NCI-H748 (cell line): ENCODE results near the gene VPS9D1.

ENCODE experiments used
- DNase-seq: peaks from one replicate; lab custom pipeline; 2025; ENCODE audit not compliant: unreplicated experiment; lab: John Stamatoyannopoulos, UW

The VPS9D1 gene

DNA sequence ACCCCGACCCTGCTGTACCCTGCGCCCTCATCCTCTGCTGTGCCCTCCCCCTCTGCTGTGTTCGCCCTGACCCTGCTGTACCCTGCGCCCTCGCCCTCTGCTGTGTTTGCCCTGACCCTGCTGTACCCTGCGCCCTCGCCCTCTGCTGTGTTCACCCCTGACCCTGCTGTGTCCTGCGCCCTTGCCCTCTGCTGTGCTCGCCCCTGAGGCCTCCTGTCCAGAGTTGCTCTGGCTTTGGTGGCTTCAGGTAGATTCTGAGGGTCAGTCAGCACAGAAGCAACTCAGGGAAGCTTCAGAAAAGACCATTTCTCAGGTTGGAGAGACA lies 12.2 kb upstream of the VPS9D1 start:
- DNase-seq = no peak

DNA sequence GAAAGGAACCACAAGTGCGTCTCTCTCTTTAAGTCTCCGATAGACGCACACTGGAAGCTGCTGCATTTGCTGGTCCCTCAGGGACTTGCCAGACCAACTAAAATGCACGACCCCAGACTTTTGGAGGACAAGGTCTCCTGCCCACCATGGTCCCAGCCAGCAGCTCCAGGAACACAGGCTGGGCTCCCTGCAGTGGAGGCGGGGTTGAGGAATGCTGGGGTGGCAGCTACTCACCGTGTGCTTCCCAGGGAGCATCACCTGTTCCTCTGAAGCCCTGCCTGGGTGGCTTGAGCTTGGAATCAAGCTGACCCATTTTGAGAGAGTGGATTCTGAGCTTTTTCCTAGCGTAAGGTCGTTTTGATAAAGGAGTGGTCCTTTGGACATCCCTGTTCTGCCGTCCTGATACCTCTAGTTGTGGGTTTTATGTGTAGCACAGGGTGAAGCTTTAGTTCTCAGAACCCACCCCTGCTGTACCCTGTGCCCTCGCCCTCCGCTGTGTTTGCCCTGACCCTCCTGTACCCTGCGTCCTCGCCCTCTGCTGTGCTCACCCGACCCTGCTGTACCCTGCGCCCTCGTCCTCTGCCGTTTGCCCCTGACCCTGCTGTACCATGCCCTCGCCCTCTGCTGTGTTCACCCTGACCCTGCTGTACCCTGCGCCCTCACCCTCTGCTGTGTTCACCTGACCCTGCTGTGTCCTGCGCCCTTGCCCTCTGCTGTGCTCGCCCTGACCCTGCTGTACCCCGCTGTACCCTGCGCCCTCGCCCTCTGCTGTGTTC lies 11.6 kb upstream of the VPS9D1 start:
- no peak for DNase-seq

DNA sequence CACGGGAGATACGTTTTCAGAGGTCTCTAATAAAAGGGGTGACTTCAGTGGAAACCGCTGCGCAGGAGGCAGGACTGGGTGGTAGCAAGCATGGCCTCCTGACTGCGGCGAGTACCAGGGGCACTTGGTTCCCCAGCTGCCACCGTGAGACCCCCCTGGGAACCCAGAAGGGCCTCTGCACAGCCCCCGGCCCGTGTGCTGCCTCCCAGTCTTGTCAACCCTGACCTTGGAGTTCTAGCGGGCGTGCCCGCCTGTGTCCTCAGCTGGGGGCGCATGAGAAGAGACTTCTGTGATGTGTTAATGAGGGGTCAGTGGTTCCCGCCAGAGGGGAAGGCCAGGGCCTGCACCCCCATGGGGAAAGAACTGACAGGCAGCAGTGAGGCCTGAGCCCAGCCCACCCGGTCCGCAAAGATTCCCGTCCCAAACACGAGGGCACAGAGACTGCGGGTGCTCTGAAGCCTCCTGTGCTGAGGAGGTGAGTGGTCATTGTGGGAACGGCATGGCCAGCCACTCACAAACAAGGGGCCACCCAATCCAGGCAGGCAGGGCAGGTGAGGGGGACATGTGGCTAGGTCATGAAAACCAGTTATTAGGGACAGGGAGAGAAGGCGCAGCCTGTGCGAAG lies 10.0 kb upstream of the VPS9D1 start:
- no peak for DNase-seq

DNA sequence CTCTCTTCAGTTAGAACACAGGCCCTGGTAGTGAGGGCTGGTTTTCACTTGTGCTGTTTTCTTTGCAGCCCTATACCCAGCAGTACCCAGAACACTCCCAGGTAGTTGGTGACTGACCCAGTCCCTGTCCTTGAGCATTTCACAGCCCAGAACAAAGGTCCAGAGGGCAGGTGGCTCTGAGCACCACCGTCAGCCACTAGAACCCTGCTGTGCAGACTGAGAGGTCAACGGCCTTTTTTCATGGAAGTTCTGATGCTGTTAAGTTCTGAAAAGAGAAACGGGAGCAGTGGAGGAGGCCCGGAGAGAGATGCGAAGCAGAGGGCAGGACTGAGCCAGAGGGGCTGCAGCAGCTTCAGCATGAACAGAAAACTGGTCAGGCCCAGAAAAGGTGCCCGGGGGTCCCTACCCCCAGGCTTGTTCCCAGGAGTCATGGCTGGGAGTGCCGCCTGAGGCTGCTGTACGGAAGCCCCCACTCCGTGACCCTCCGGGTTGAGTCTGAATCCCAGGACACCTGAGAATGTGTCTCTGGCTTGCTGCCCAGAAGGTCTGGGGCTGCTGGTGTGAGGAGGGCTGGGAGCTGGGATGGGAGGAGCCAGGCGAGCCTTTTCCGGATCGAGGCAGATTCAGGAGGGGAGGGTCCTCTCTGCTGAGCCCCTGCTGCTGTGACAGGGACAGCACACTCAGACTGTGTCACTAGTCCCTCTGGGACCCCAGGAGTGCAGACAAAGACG lies 9.3 kb upstream of the VPS9D1 start:
- DNase-seq = no peak

GRCh38 chr16:89729293-89729692 lies 8.6 kb upstream of the VPS9D1 start:
- DNase-seq = no peak

DNA sequence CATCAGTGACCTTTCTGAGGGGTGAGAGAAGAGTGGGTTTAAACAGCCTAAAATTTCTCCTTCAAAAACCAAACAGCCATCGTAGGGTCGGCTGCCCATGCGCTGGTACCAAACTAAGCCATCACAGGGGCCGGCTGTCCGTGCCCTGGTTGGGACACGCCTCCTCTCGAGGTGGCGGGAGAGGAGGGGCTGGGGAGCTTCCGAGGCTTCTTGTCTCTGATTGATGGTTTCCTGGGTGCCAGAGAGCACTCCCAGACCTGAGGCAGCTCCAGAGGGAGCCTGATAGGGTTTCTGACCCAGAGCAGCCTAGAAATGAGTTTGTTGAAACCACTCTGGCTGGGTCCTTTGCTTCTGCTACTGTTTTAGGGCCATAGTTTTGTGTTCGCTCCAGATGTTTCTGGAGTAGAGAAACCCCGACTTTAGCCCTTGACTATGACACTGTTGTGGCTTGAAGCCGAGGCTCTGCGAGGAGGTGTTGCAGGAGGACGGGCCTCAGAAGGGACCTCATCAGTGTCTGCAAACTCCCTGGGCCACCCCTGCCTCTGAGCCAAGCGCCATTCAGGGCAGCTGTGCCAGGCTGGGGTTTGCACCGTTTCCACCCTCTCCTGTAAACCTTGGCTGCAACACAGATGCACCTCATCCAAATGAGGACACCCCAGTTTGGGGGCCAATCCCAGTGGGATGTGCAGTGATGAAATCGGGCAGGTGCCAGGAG lies 6.9 kb upstream of the VPS9D1 start:
- DNase-seq = no peak

- no peak for DNase-seq
These were observed 2.9 kb upstream of the VPS9D1 start for GRCh38 chr16:89723279-89724250.

GRCh38 chr16:89722392-89723278 lies 1.9 kb upstream of the VPS9D1 start:
- DNase-seq = peak; percentile 53

DNA sequence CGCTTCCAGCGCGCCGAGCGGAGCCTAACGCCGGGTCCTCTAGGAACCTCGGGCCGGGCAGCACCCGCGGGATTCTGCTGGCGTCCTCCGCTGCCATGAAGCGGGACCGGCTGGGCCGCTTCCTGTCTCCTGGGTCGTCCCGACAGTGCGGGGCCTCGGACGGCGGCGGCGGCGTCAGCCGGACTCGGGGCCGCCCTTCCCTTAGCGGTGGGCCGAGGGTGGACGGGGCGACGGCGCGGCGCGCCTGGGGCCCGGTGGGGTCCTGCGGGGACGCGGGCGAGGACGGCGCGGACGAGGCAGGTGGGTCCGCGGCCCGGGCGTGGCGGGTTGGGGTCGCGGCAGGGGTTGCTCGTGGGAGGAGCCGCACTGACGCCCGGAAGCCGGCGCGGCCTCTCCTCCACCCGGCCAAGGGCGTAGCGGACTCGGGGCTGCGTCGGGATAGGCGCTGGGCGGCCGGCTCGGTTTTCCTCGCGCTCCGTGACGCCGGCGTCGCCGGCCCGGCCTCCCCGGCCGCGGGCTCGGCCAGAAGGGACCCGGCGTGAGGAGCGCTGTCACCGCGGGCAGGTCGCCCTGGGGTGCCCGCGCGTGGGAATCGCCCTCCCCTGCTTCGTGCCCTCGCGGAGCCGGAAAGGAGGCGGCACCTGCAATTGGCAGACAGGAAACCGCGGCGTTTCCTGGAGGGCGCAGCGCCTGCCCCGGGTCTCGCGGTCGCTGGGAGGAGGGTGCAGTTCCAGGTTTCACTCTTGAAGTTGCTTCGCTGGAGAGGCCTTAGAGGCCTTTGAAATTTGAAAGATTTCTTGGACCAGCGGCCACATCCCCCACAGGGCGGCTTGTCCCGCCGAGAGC lies 1.1 kb upstream of the VPS9D1 start:
- DNase-seq = peak; percentile 43

DNA sequence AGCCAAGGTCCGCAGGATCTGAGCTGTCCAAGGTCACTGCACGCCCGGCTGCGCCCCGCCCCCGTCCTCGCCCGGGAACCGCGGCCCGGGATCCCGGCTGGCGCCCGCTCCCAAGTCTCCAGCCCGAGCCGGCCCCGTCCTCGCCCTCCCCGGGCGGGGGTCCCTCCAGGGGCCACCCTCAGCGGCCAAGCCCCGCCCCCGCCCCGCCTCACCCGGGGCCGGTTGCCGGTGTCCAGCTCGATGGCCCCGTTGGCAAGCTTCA lies 216 bp downstream of the VPS9D1 start:
- peak; percentile 60 for DNase-seq

GRCh38 chr16:89717688-89718505 lies 2.8 kb downstream of the VPS9D1 start:
- DNase-seq = no peak

- DNase-seq = no peak
These were observed 3.6 kb downstream of the VPS9D1 start for GRCh38 chr16:89716916-89717687.

GRCh38 chr16:89716493-89716892 lies 4.2 kb downstream of the VPS9D1 start:
- DNase-seq = no peak

DNA sequence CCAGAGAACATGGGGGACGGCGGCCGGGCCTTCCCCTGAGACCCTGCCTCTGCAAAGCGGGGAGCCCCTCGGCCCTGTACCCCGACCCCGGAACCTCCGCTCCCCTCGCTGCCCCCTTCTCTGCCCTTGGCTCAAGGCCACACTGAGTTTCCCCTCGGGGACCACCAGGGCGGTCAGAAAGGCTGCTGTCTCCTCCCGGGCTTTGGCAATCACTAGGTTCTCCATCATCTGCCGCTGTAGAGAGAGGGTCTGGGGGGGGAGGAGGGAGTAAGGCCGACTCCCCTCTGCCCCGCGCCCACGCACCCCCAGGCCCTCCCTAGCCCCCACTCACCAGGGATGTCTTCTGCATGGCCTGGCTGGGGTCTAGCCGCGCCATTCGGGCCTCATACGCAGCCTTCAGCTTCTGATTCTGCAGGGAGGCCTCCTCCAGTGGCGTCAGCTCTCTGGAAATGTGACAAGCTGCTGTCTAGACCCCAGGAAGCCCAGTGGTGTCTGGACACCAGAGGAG lies 8.4 kb downstream of the VPS9D1 start:
- no peak for DNase-seq

DNA sequence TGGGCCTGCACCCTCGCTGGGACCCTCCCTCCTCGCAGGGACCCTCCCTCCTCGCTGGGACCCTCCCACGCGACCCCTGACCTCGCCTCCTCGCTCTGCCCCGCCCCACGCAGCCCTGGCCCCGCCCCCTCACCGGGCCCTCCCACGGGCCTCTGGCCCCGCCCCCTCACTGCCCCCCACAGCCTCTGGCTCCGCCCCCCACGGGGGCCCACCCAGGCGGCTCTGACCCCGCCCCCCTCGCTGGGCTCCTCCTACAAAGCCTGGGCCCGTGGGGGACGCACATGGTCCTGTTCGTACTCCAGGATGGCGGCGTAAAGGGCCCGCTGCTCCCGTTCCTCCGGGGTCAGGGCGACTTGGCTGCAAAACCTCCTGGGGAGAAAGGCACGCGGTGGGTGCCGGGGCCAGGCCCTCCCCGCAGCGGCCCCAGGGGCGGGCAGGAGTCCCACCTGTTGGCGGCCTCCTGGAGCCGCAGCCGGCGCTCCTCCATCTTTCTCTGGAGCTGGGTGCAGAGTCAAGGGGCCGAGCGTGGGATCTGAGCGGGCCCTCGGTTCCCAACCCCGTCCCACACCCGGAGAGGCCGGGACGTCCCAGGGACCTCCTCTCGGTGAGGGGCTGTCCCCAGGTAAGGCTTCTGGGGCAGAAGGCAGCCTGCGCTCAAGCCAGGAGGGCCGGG lies 9.0 kb downstream of the VPS9D1 start:
- DNase-seq = no peak
